ENCODE data around the gene ZXDC. TPM values are rescaled to one million over a fixed set of nuclear protein-coding genes. Genes with fewer than 3 reads are reported as not detected.
A peak's percentile ranks its signal among the peaks of the same experiment; 100 is the strongest.

ZXDC gene
- total RNA-seq, 1 donor from 2014 or later = 17.3 TPM

DNA sequence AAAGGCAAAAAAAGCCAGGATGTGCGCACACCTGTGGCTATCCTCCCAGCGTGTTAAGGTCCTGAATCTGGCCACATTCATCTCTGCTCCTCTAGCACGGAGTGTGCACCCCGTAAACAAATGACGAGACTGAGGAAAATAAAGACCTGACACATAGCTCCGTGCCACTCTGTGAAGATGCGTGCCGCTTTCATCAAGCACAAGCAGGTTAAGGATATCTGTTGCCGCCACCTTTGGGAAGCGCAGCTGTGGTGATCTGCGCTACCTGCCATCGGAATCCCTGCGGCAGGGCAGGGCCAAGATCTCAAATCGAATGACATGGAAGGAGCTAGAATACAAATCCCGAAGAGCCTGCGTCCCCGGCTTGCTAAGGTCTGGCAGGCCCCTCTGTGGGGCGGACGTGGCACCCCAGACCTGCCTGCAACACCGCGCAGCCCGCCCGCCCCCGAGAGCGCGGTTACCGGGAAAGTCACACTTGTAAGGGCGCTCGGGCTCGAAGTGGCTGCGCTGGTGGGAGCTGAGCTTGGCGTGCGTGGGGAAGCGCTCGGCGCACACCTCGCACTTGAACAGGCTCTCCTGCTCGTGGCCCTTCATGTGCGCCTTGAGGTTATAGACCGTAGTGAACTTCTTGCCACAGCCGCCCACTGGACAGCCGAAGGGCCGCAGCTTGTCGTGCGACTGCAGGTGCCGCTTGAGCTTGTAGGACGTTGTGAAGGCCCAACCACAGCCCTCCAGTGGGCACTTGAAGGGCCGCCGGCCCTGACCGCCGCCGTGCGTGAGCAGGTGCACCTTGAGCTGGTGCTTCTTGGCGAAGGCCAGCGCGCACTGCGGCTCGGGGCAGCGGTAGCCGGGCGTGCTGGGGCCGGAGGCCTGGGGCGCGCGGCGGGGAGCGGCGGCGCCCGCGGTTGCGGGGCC lies 936 bp downstream of the ZXDC start:
- DNase-seq (ENCODE audit: low read depth in 2 of 2) = peak; percentile 52 to 65

DNA sequence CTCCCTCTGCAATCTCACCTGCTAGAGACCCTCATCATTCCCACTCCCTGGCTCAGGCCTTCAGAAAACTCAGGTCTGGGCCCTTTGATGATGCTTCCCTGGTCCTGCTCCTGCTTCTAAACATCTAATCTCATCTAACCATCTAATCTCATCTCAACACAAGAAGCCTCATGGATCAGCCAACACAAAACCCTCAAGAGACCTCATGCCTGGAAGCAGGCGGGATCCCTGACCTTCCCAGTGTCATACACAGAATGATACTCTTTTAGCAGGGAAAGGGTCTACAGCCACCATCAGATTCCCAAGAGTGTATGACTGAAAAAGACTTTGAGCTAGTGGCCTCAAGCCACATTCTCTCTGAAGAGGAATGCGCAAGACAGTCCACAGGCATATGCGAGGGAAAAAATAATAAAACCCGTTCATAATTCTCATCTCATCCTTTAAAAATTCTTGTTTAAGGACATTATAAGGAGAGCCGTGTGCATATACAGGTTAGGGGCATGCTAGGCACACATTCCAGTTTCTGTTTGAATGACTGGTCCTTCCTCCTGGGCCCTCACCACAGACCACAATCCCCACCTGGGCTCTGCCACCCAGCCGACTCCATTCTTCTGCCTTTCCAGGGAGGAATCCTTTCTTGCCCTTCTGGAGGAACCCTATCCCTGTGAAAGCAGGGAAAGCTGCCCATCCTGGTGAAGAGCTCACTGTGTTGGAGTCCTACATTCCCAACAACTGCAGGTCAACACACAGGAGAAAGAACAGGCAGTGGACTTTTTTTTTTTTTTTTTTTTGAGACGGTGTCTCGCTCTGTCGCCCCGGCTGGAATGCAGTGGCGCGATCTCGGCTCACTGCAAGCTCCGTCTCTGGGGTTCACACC lies 2.2 kb downstream of the ZXDC start:
- no peak for DNase-seq (ENCODE audit: low read depth in 2 of 2)

DNA sequence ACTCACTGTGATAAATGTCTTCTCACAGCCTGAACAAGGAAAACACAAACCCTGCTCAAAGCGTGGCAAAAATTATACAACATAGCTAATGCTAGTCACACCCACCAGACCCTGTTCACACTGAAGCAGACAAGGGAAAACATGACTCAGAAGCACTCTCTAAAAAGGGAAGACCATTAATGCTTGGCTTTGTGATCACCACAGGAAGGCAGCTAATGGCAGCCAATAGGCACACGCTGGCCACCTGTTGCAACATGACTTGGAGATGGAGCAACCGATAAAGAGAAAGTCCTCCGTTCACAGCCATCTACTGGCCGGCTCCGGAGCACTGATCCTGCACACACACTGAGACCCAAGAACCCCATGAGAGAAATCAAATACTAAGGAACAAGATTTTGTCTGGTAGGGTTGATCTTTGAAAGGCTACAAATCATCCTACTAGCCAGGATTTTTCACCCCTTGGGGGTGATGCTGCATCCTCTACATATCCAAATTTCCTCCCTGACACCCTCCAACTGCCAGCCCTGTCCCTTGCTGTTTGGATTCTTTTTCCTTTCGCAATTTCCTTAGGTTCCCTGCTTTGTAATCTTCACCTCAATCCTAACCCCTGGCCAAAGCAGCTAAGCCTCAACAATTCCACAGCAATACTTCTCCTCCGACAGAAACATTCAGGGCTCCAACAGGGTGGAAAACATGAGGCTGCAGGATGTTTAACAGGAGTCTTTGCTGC lies 3.2 kb downstream of the ZXDC start:
- peak; percentile 92 to 93 for DNase-seq (ENCODE audit: low read depth in 2 of 2)

DNA sequence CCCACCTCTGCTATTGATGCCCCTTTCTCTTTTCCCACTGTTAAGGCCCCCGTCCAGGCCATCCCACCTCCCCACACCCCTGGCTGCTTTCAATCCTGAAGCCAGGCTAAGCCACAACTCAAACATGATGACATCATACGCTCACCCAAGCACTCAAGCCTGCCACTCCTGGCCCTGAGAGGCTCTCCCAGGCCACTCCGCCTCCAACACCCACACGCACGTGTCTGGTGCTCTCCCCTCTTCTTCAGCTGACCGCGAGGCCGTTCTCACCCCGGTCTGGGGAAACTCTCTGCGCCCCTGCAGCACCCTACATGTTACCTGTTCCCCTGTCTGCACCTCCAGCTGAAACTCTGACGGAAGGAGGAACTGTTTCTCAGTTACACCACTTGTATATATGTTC lies 6.2 kb downstream of the ZXDC start:
- no peak for DNase-seq (ENCODE audit: low read depth in 2 of 2)

DNA sequence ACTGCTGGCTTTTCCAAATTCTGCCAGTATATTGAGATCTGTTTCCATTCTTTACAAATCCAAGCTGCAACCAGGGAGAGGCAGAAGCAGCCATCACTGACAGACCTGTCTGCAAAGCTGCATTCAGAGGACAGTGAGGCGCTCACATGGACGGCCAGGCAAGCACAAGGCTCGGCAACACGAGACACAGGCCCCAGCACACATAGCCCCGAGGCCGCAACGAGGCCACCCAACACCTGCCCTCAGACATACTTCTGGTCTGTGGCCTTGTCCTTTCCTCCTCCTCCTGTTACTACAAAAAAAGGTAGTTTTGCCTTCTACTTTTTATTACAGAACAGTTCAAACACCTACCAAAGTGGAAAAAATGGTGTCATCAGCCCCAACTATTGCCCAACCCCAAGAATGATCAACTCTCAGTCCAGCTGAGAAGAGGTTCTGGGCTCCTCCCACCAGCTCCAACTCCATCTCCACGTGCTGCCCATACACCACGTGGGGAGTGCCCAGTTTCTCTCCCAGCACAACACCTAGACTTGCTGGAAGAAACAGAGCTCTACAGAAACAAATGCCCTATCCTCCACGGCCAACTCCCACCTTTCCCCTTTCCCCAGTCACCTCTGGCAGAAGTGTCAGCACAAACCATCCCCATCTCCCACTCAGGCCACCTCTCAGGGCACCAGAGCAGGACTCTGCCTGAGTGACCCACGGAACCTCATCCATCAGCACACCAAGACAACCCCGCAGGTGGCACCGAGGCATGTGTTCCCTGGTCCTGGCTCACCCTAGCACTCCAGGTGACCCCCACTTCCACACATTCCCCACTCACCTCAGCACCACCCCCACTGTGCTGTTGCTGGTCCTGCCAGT lies 7.4 kb downstream of the ZXDC start:
- DNase-seq (ENCODE audit: low read depth in 2 of 2) = no peak

DNA sequence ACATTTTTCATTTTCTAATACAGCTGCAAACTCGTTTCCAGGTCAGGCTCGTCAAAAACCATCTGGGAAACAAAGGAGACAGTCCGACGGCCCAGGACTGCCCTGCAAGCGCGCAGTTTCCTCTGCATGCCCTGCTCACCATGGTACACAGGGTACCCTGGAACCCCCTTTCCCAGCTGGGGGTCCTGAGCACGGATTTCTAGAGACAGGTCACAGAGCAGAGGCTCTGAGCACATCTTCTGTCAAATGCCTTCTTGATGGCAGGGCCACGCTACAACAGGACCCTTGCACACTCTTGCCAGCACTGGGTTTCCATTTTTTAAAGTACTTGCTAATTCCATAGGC lies 8.1 kb downstream of the ZXDC start:
- no peak for DNase-seq (ENCODE audit: low read depth in 2 of 2)

DNA sequence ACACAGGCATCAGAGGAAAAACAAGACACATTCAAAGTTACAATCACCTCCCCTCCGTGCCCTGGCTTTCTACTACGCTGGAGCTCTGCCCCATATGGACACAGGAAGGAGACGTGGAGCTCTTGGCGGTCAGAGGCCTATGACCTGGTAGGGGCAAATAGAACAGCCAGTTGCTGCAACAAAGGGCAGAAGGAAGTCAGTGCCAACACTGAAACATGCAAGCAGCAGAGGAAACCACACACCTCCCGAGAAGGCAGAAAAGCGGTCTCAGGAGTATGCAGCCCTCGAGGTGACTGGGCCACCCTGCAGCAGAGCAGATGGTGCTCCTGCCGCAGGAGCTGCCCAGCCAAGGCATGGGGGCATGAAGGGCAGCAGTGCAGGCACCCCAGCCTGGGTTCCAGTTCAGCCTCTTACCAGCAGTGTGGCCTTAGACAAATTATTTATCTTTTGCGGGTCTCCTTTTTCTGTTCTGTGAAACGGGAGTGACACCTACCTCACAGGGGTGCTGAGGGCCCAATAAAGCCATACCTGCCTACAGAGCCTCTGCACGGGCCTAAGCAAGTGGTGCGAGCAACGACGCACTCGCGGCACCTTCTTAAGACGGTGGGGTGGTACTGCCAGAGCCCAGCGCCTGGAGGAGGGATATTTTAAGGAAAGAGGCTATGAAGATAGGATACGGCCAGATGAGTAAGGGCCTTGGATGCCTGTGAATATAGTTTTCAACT lies 8.6 kb downstream of the ZXDC start:
- DNase-seq (ENCODE audit: low read depth in 2 of 2) = no peak

DNA sequence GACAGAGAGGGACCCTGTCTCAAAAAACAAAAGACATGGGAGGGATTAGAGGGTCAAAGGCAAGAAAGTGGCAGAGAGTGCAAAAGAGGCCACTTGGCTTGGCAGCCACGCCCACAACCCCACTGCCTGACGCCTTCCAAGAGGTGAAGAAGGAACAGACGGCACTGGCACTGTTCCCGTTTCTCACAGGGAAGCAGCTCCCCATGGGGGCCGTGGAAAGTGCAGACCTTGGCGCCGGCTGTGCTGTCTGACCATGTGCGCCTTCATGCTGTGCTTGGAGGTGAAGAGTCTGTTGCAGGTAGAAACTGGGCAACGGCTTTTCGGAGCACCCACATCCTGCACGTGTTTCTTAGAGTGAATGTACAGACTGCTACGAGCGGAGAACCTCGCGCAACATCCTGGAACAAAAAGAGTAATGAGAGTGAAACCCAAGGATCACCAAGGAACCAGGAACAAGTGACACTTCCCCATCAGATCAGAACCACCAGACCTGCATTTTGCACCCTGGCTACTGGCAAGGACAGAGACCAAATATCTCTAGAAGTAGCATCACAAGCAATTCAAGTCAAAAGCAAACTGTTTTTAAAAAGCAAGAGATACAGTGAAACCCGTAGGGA lies 9.7 kb downstream of the ZXDC start:
- no peak for DNase-seq (ENCODE audit: low read depth in 2 of 2)

DNA sequence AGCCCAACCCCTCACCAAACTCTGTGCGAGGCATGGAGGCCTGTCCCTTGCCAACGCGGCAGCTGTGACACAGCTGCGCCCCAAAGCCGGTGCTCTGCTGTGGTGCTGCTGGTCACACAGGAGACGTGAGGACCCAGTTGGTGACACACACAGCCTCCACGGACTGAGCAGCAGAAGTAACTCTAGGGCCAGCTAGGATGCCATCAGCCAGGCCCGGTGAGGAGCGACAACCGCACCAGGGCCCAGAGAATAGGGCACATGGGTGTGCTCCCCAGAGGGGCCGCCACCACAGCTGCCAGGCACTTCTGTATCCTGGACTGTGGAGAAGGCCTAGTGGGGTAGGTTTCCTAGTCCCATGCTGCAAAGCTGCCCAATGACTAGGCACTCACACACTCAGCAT lies 10.7 kb downstream of the ZXDC start:
- DNase-seq (ENCODE audit: low read depth in 2 of 2) = no peak

DNA sequence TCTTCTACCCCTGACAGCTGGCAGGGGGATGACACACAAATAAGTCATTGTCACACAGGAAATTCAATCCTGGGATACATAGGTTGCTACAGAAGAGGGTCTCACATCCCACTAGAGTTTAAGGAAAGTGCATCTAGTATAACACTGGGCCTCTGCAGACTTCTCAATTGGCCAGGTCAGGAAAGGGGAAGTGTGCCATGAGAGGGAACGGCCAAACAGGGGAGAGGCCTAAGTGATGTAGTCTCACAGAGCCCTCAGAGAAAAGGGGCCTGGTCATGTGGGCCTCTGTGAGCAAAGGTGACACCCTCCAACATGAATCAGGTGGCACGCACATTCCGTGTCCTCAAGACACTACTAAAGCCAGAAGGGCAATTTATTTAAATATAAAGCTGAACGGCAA lies 11.2 kb downstream of the ZXDC start:
- no peak for DNase-seq (ENCODE audit: low read depth in 2 of 2)

DNA sequence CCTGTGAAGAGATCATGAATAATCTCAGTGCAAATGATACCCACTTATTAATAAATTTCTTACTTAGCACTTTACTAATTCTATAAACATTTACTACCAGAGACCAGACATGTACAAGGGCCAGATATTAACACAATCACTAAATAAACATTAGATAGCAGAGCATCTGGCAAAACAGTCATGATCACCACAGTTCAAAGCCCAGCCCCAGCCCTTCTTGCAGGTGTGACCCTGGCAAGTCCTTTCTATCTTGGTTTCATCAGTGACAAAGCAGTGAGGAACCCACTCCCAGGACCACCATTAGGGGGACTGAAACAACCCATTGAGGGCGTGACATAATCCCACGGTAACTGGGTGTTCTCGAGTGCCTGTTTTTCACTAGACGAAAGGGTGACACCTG lies 11.6 kb downstream of the ZXDC start:
- no peak for DNase-seq (ENCODE audit: low read depth in 2 of 2)

DNA sequence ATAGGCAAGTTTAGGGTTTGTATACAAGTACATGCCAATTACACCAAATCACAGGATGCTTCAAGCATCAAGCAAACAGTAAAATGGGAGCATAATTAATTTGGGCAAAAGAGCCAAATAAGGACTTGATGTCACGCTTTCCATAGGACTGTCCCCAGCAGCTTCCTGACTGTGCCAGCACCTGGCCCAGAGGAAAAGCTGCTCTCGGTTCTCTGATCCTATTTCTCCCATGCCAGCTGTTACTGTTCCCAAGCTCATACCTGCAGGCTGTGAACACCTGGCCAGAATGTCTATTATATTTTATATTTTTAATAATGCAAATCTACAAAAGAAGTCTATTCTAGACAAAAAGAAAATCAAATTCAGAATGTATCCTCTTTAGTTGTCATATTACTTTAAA lies 12.2 kb downstream of the ZXDC start:
- no peak for DNase-seq (ENCODE audit: low read depth in 2 of 2)

DNA sequence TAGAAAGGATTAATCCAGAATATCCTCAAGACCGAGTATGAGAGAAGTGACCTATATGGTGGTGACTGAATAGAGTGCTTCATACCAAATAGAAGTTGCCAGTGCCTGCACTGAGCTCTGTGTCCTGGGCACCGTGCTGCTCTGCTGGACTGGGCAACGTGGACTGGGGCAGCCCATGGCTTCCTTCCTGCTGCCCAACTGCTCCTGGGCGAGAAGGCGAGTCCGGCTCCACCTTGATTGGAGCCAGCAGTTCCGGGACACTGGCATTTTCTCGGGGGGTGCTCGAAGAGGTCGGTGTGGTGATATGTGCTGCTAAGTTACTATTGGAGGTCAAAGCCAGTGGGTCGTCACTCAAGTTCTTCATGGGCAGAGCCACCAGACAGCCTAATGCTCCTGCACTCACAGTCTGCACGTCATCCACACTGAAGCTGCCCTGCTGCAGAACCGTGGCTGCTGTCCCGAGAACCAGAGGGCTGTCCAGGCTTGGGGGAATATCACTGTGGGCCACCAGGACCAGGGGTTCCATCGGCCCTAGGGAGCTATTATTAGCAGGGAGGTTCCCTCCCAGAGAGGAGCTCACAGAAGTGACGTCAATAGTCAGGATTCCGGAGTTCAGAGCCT lies 14.1 kb downstream of the ZXDC start:
- DNase-seq (ENCODE audit: low read depth in 2 of 2) = no peak

DNA sequence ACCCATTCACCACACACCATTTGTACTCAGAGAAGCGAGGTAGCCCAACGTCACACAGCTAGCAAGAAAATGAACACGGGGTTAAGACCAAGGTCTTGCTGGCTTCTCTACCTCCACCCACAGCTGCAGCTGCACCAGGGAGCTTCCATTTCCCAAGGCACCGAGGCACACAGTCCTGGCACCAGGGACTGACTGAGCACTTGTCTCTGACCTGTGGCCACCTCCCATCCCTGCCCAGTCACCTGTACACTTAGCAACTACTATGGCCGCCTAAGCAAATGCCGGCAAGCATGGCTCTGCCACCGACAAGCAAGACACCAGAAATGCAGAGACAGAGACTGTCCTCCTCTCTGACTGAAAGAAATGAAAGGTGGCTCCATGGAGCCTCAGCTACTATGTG lies 15.3 kb downstream of the ZXDC start:
- no peak for DNase-seq (ENCODE audit: low read depth in 2 of 2)

DNA sequence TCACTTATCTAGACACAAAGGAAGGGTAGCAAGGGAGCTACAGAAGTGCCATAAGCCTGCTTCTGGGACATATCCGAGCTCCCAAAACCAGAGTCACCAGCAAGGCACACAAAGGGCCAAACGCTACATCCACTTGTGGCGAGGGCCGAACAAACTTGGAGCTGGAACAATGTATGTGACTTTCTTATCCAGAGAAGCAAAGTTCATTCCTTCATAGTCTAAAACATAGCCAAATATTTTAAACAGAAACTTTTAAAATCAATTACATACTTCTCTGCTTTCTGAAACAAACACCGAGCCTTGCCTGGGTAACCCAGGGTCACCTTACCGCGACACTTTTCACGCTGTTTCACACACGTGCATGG lies 15.9 kb downstream of the ZXDC start:
- DNase-seq (ENCODE audit: low read depth in 2 of 2) = no peak

DNA sequence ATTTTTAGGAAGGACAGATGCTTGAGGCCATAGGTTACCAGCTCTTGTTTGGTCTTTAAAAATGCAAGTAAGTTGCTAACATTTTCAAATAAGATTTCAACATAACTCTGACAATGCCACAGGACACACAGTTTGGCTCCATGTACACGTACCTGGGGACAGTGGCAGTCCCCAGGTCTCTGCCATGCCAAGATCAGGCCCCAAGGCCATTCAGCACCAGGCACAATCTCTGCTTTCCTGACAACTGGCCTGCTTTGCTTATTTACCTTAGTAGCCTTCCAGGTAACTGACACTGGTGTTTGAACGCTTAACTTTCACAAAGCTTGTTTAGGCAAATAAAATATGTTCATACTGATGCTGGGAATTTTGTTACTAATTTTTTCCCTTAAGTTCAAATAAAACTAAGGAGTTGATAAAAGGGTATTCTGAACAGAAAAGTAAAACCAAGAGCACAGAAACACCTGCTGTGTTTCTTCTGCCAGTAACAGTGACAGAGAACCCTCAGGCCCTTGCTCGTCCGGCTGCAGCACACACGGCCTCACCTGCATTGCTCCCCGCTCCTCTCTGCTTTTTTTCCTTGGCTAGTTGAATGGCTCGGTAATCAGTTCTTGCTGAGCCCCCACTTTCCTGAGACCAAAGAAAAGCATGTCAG lies 16.5 kb downstream of the ZXDC start:
- DNase-seq (ENCODE audit: low read depth in 2 of 2) = no peak

DNA sequence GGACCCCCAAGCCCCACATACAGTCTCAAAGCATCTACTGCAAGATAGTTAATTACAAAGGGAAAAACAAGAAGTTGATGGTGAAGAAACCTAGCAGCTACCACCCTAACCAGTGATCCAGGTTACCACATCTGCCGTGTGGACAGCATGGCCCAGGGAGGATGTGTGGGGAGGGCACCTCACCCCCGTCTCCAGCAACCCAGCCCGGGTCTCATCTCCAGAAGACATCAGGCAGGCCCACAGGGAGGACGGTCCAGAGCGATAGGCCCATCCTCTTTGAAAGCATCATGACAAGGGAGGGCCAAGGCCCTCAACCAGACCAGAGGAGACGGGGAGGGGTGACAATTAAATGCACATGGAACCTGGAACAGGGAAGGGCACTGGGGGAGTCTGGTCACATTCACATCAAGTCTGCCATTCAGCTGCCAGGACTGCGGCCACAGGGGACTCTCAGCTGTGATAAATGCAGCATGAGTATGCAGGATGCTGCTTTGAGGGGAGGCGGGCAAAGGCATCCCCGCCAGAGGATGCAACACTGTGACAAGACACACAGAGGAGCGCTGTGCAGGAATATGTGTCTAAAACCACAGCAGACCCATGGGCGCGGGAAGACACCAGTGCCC lies 18.8 kb downstream of the ZXDC start:
- DNase-seq (ENCODE audit: low read depth in 2 of 2) = no peak

DNA sequence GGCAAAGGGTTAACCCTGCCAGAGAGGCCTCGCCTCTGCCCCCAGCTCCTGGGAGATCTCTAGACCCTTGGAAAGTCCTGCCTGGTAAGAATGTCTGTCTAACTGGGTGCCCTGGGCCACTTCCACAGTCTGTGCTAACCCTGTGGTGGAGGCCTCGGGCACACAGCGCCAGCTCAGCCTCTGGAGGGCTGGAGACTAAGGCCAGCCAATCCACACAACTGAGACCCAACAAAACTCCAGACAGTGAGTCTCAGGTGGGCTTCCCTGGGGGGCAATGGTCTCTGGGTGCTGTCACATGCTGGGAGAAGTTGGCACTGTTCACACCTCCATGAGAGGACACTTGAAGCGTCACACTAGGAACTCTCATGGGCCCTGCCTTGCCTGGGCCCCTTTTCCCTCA lies 19.5 kb downstream of the ZXDC start:
- DNase-seq (ENCODE audit: low read depth in 2 of 2) = no peak

Data from lung microvascular endothelial cell (primary cell).